ENCODE data around the gene BRPF3.
"Not testable (repeated sequence)": the region's sequence is repeated elsewhere in the genome, so short reads cannot be mapped to it uniquely, and the experiment has no call there.

The BRPF3 gene

GRCh38 chr6:36210182-36210581 is 13.6 kb downstream of the BRPF3 start:
- Histone ChIP-seq H3K9me3 (ENCODE audit: control insufficient read depth, insufficient read depth, low read length) (no peaks in the 10 kb centered on the region), H3K4me1 (ENCODE audit: insufficient read depth, low read length) (no peaks in the 10 kb centered on the region), H3K36me3 (ENCODE audit: insufficient read depth, low read length) (peaks cover 16% of the 10 kb centered on the region; the same call in 1 of the 2 replicates), H3K9ac (ENCODE audit: low read depth, low read length) (no peak overlapping the region)

GRCh38 chr6:36210886-36211595 is 14.5 kb downstream of the BRPF3 start:
- Histone ChIP-seq H3K9me3 (ENCODE audit: control insufficient read depth, insufficient read depth, low read length) (no peaks in the 10 kb centered on the region), H3K4me1 (ENCODE audit: insufficient read depth, low read length) (no peaks in the 10 kb centered on the region), H3K36me3 (ENCODE audit: insufficient read depth, low read length) (peaks cover 16% of the 10 kb centered on the region; the same call in 1 of the 2 replicates), H3K9ac (ENCODE audit: low read depth, low read length) (no peak overlapping the region)

- Histone ChIP-seq H3K4me1 (ENCODE audit: insufficient read depth, low read length) (no peaks in the 10 kb centered on the region), H3K36me3 (ENCODE audit: insufficient read depth, low read length) (peaks cover 4% of the 10 kb centered on the region), H3K9ac (ENCODE audit: low read depth, low read length) (no peak overlapping the region), H3K9me3 (ENCODE audit: control insufficient read depth, insufficient read depth, low read length) (no peaks in the 10 kb centered on the region)
Observed at GRCh38 chr6:36216559-36216958, 20.0 kb downstream of the BRPF3 start.

GRCh38 chr6:36217188-36217587 is 20.6 kb downstream of the BRPF3 start:
- Histone ChIP-seq H3K4me1 (ENCODE audit: insufficient read depth, low read length) (no peaks in the 10 kb centered on the region), H3K9ac (ENCODE audit: low read depth, low read length) (no peak overlapping the region), H3K9me3 (ENCODE audit: control insufficient read depth, insufficient read depth, low read length) (no peaks in the 10 kb centered on the region), H3K36me3 (ENCODE audit: insufficient read depth, low read length) (peaks cover 4% of the 10 kb centered on the region)

GRCh38 chr6:36217946-36218345 is 21.4 kb downstream of the BRPF3 start:
- Histone ChIP-seq H3K36me3 (ENCODE audit: insufficient read depth, low read length) (peaks cover 4% of the 10 kb centered on the region), H3K9me3 (ENCODE audit: control insufficient read depth, insufficient read depth, low read length) (no peaks in the 10 kb centered on the region), H3K9ac (ENCODE audit: low read depth, low read length) (no peak overlapping the region; the same call in 1 of the 2 replicates), H3K4me1 (ENCODE audit: insufficient read depth, low read length) (no peaks in the 10 kb centered on the region)

- H3K36me3 ChIP-seq (ENCODE audit: insufficient read depth, low read length); H3K9ac ChIP-seq (ENCODE audit: low read depth, low read length); H3K9me3 ChIP-seq (ENCODE audit: control insufficient read depth, insufficient read depth, low read length); H3K4me1 ChIP-seq (ENCODE audit: insufficient read depth, low read length): not testable (repeated sequence)
Observed at GRCh38 chr6:36218516-36218915, 22.0 kb downstream of the BRPF3 start.

GRCh38 chr6:36219081-36219480 is 22.5 kb downstream of the BRPF3 start:
- Histone ChIP-seq H3K36me3 (ENCODE audit: insufficient read depth, low read length) (peaks cover 4% of the 10 kb centered on the region), H3K9ac (ENCODE audit: low read depth, low read length) (no peak overlapping the region), H3K4me1 (ENCODE audit: insufficient read depth, low read length) (no peaks in the 10 kb centered on the region), H3K9me3 (ENCODE audit: control insufficient read depth, insufficient read depth, low read length) (no peaks in the 10 kb centered on the region)

GRCh38 chr6:36220226-36220625 is 23.7 kb downstream of the BRPF3 start:
- Histone ChIP-seq H3K4me1 (ENCODE audit: insufficient read depth, low read length) (no peaks in the 10 kb centered on the region), H3K9ac (ENCODE audit: low read depth, low read length) (no peak overlapping the region), H3K36me3 (ENCODE audit: insufficient read depth, low read length) (peaks cover 4% of the 10 kb centered on the region), H3K9me3 (ENCODE audit: control insufficient read depth, insufficient read depth, low read length) (no peaks in the 10 kb centered on the region)

- Histone ChIP-seq H3K4me1 (ENCODE audit: insufficient read depth, low read length) (no peaks in the 10 kb centered on the region), H3K36me3 (ENCODE audit: insufficient read depth, low read length) (peaks cover 4% of the 10 kb centered on the region), H3K9ac (ENCODE audit: low read depth, low read length) (no peak overlapping the region)
Observed at GRCh38 chr6:36221674-36222073, 25.1 kb downstream of the BRPF3 start.

GRCh38 chr6:36222924-36223323 is 26.4 kb downstream of the BRPF3 start:
- Histone ChIP-seq H3K4me1 (ENCODE audit: insufficient read depth, low read length) (no peaks in the 10 kb centered on the region), H3K36me3 (ENCODE audit: insufficient read depth, low read length) (no peaks in the 10 kb centered on the region; the same call in none of the 2 replicates), H3K9ac (ENCODE audit: low read depth, low read length) (no peak overlapping the region), H3K9me3 (ENCODE audit: control insufficient read depth, insufficient read depth, low read length) (no peaks in the 10 kb centered on the region)

More at GRCh38 chr6:36221674-36222073, 25.1 kb downstream of the BRPF3 start:
- H3K9me3 ChIP-seq (ENCODE audit: control insufficient read depth, insufficient read depth, low read length) = no peaks in the 10 kb centered on the region

GRCh38 chr6:36223706-36224105 is 27.2 kb downstream of the BRPF3 start:
- Histone ChIP-seq H3K9me3 (ENCODE audit: control insufficient read depth, insufficient read depth, low read length) (no peaks in the 10 kb centered on the region), H3K4me1 (ENCODE audit: insufficient read depth, low read length) (no peaks in the 10 kb centered on the region), H3K9ac (ENCODE audit: low read depth, low read length) (no peak overlapping the region), H3K36me3 (ENCODE audit: insufficient read depth, low read length) (no peaks in the 10 kb centered on the region; the same call in none of the 2 replicates)

GRCh38 chr6:36224918-36225461 is 28.4 kb downstream of the BRPF3 start:
- H3K36me3 ChIP-seq (ENCODE audit: insufficient read depth, low read length) = no peaks in the 10 kb centered on the region; the same call in none of the 2 replicates
- no peak overlapping the region for H3K9ac ChIP-seq (ENCODE audit: low read depth, low read length)
- no peaks in the 10 kb centered on the region for H3K4me1 ChIP-seq (ENCODE audit: insufficient read depth, low read length)
- no peaks in the 10 kb centered on the region for H3K9me3 ChIP-seq (ENCODE audit: control insufficient read depth, insufficient read depth, low read length)

GRCh38 chr6:36226438-36227047 is 30.0 kb downstream of the BRPF3 start:
- no peaks in the 10 kb centered on the region; the same call in none of the 2 replicates for H3K36me3 ChIP-seq (ENCODE audit: insufficient read depth, low read length)
- no peaks in the 10 kb centered on the region for H3K9me3 ChIP-seq (ENCODE audit: control insufficient read depth, insufficient read depth, low read length)
- no peak overlapping the region for H3K9ac ChIP-seq (ENCODE audit: low read depth, low read length)
- no peaks in the 10 kb centered on the region for H3K4me1 ChIP-seq (ENCODE audit: insufficient read depth, low read length)

- no peaks in the 10 kb centered on the region; the same call in none of the 2 replicates for H3K36me3 ChIP-seq (ENCODE audit: insufficient read depth, low read length)
- H3K4me1 ChIP-seq (ENCODE audit: insufficient read depth, low read length) = no peaks in the 10 kb centered on the region
- no peaks in the 10 kb centered on the region for H3K9me3 ChIP-seq (ENCODE audit: control insufficient read depth, insufficient read depth, low read length)
- no peak overlapping the region for H3K9ac ChIP-seq (ENCODE audit: low read depth, low read length)
Observed at GRCh38 chr6:36227379-36228228, 31.1 kb downstream of the BRPF3 start.
